ENCODE measurements around the gene BUB1B.

BUB1B gene

DNA sequence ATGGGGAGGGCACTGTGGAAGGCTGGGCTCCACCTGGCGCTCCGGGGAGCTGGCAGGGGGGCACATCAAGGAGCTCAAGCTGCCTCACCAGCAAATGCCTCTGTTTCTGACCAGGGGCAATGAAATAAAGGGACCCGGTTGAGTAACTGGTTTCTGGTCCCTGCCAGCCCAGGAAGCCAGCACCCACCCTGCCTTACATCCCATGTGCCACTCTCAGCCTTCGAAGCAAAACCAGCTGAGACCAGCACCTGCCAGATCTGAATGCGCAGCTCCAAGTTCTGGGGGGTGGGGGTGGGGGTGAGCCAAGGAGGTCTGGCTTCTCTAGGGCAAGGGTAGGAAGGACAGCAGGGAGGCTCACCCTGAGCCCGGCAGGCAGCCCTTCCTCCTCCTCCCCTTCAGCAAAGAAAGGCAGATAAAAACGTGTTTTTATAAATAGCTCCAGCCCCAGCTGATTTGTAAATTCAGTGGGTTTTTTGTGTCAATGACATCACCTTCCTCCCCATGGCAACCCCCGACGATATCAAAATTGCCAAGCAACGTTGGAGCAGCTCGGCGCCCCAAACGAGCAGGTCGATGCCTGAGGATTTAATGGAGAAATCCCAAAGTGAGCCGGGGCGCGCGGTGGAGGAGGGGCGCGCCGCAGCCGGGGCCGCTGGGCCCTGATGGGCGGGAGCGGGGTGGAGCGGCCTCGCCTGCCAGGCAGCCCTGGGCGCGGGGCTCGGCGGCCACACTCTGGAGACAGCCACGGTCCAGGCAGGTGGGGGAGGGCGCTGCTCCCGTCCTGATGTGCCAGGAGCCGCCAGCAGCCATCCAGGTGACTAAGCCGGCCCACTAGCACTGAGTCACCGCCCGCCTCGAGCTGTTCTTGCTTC, 77.9 kb downstream of the BUB1B start, which contains the start of gene PAK6:
Gene PAK6 (plus strand): TSS at position 532 of the 872 bp plus-strand sequence. CDS start 25,723 bp downstream, outside the sequence.
- H3K27ac ChIP-seq (replicated peaks), result no peak within 1 kb of the TSS
- peaks cover 7% of the 10 kb centered on the region for H3K27me3 ChIP-seq (ENCODE audit: insufficient read depth, poor library complexity, severe bottlenecking)
- no peak for DNase-seq (ENCODE audit: low read depth in 1 of 2, low spot score in 1 of 2)
- H3K4me3 ChIP-seq (replicated peaks; ENCODE audit: insufficient read depth, low read length), result no peak within 1 kb of the TSS; the same call in 1 of the 2 replicates
- TF ChIP-seq GABPA (IDR thresholded peaks at IDR 0.05; ENCODE audit: low read depth), result no peak
- TF ChIP-seq, protein P1, sequence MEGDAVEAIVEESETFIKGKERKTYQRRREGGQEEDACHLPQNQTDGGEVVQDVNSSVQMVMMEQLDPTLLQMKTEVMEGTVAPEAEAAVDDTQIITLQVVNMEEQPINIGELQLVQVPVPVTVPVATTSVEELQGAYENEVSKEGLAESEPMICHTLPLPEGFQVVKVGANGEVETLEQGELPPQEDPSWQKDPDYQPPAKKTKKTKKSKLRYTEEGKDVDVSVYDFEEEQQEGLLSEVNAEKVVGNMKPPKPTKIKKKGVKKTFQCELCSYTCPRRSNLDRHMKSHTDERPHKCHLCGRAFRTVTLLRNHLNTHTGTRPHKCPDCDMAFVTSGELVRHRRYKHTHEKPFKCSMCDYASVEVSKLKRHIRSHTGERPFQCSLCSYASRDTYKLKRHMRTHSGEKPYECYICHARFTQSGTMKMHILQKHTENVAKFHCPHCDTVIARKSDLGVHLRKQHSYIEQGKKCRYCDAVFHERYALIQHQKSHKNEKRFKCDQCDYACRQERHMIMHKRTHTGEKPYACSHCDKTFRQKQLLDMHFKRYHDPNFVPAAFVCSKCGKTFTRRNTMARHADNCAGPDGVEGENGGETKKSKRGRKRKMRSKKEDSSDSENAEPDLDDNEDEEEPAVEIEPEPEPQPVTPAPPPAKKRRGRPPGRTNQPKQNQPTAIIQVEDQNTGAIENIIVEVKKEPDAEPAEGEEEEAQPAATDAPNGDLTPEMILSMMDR (IDR thresholded peaks at IDR 0.05; ENCODE audit: insufficient read depth, low read length), result no peak
- TF ChIP-seq POLR2AphosphoS5 (IDR thresholded peaks at IDR 0.05; ENCODE audit: low read depth), result no peak
- TF ChIP-seq SPI1 (IDR thresholded peaks at IDR 0.05; ENCODE audit: borderline replicate concordance, low read depth), result no peak
- TF ChIP-seq, protein P2, sequence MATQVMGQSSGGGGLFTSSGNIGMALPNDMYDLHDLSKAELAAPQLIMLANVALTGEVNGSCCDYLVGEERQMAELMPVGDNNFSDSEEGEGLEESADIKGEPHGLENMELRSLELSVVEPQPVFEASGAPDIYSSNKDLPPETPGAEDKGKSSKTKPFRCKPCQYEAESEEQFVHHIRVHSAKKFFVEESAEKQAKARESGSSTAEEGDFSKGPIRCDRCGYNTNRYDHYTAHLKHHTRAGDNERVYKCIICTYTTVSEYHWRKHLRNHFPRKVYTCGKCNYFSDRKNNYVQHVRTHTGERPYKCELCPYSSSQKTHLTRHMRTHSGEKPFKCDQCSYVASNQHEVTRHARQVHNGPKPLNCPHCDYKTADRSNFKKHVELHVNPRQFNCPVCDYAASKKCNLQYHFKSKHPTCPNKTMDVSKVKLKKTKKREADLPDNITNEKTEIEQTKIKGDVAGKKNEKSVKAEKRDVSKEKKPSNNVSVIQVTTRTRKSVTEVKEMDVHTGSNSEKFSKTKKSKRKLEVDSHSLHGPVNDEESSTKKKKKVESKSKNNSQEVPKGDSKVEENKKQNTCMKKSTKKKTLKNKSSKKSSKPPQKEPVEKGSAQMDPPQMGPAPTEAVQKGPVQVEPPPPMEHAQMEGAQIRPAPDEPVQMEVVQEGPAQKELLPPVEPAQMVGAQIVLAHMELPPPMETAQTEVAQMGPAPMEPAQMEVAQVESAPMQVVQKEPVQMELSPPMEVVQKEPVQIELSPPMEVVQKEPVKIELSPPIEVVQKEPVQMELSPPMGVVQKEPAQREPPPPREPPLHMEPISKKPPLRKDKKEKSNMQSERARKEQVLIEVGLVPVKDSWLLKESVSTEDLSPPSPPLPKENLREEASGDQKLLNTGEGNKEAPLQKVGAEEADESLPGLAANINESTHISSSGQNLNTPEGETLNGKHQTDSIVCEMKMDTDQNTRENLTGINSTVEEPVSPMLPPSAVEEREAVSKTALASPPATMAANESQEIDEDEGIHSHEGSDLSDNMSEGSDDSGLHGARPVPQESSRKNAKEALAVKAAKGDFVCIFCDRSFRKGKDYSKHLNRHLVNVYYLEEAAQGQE (IDR thresholded peaks at IDR 0.05; ENCODE audit: insufficient replicate concordance, low read depth), result no peak

DNA sequence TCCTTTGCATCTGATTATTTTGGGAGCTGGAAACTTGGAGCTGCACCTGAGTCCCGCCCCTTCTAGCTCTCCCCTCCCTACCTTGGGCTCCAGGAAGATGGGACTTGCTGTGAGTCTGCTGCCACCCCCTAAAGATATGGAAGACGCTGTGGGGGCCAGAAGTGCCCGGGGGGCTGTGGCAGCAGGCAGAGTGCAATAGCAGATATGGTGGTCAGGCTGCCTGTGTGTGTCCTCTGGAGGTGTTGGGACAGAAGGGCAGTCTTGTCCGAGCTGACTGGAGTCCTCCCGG, 78.5 kb downstream of the BUB1B start:
- Histone ChIP-seq H3K4me3 (replicated peaks; ENCODE audit: insufficient read depth, low read length) (no peak overlapping the region), H3K27me3 (ENCODE audit: insufficient read depth, poor library complexity, severe bottlenecking) (peaks cover 7% of the 10 kb centered on the region), H3K27ac (replicated peaks) (no peak overlapping the region)
- TF ChIP-seq POLR2AphosphoS5 (IDR thresholded peaks at IDR 0.05; ENCODE audit: low read depth) (no peak), GABPA (IDR thresholded peaks at IDR 0.05; ENCODE audit: low read depth) (no peak), SPI1 (IDR thresholded peaks at IDR 0.05; ENCODE audit: borderline replicate concordance, low read depth) (no peak)
- TF ChIP-seq, protein P1 (IDR thresholded peaks at IDR 0.05; ENCODE audit: insufficient read depth, low read length), result no peak
- TF ChIP-seq, protein P2 (IDR thresholded peaks at IDR 0.05; ENCODE audit: insufficient replicate concordance, low read depth), result no peak
- DNase-seq (ENCODE audit: low read depth in 1 of 2, low spot score in 1 of 2), result no peak

DNA sequence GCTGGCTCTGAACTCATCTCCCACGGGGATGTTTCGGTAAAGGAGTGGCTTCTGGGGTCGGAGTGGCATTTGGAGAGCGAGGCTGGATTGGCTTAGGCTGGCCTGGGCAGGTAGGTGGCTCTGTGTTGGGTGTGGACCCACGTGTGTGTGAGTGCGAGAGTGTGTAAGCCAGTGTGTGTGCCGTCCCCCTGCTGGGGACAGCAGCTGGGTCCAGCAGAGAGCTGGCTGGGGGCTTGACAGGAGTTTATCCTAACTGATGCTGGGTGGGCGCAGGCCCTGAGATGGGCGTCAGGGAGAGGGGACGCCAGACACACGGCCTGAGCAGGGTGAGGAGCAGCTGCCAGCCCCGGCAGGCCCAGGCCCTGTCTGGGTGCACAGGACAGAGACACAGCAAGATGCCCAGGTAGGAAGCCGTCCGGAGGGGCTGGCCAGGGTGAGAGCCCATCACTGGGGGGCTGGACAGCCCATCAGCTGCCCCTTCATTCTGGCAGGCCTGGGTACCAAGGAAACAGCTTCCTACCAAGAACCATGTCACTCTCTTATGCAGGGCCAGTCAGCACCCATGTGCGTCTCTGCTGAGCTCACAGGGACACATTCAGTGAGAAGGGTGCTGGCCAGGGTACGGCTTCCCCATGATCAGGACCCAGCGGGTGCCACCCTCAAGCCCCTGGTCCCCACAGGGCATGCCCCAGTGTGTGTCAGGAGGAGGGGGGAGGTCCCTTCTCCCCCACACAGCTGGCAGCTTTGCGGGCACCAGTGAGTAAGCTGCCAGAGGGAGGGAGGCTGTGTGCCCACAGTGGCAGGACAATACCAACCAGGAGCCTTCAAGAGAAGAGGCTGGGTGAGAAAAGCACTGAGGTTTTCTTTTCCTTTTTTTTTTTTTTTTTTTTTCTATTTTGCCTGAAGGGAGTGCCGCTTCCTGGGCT, 79.1 kb downstream of the BUB1B start:
- H3K4me3 ChIP-seq (replicated peaks; ENCODE audit: insufficient read depth, low read length), result no peak overlapping the region
- H3K27ac ChIP-seq (replicated peaks), result no peak overlapping the region
- no peak for TF ChIP-seq SPI1 (IDR thresholded peaks at IDR 0.05; ENCODE audit: borderline replicate concordance, low read depth)
- no peak for TF ChIP-seq POLR2AphosphoS5 (IDR thresholded peaks at IDR 0.05; ENCODE audit: low read depth)
- TF ChIP-seq, protein P1 (IDR thresholded peaks at IDR 0.05; ENCODE audit: insufficient read depth, low read length), result no peak
- TF ChIP-seq, protein P2 (IDR thresholded peaks at IDR 0.05; ENCODE audit: insufficient replicate concordance, low read depth), result no peak
- TF ChIP-seq GABPA (IDR thresholded peaks at IDR 0.05; ENCODE audit: low read depth), result no peak
- DNase-seq (ENCODE audit: low read depth in 1 of 2, low spot score in 1 of 2), result no peak
- peaks cover 7% of the 10 kb centered on the region for H3K27me3 ChIP-seq (ENCODE audit: insufficient read depth, poor library complexity, severe bottlenecking)
